ENCODE measurements around the gene NBPF1.
"Not testable (repeated sequence)": the region's sequence is repeated elsewhere in the genome, so short reads cannot be mapped to it uniquely, and the experiment has no call there.

NBPF1 gene

GRCh38 chr1:16520435-16521287 is 92.7 kb downstream of the NBPF1 start:
- H3K4me3 ChIP-seq; H3K36me3 ChIP-seq (replicated peaks); H3K4me1 ChIP-seq; in situ Hi-C loops (cut with MboI; ENCODE audit: low sequenced_read_pairs); H3K27me3 ChIP-seq (ENCODE audit: low read depth); DNase-seq (ENCODE audit: low spot score in 2 of 2); H3K9me3 ChIP-seq: not testable (repeated sequence)

GRCh38 chr1:16519255-16519951 is 94.0 kb downstream of the NBPF1 start:
- H3K27me3 ChIP-seq (ENCODE audit: low read depth); DNase-seq (ENCODE audit: low spot score in 2 of 2); H3K36me3 ChIP-seq (replicated peaks); H3K4me3 ChIP-seq; H3K4me1 ChIP-seq; H3K9me3 ChIP-seq; in situ Hi-C loops (cut with MboI; ENCODE audit: low sequenced_read_pairs): not testable (repeated sequence)

GRCh38 chr1:16518913-16519254 is 94.5 kb downstream of the NBPF1 start:
- in situ Hi-C loops (cut with MboI; ENCODE audit: low sequenced_read_pairs); H3K4me1 ChIP-seq; H3K9me3 ChIP-seq; H3K4me3 ChIP-seq; DNase-seq (ENCODE audit: low spot score in 2 of 2); H3K36me3 ChIP-seq (replicated peaks); H3K27me3 ChIP-seq (ENCODE audit: low read depth): not testable (repeated sequence)

- H3K4me1 ChIP-seq; H3K9me3 ChIP-seq; H3K36me3 ChIP-seq (replicated peaks); DNase-seq (ENCODE audit: low spot score in 2 of 2); in situ Hi-C loops (cut with MboI; ENCODE audit: low sequenced_read_pairs); H3K4me3 ChIP-seq; H3K27me3 ChIP-seq (ENCODE audit: low read depth): not testable (repeated sequence)
Measured at GRCh38 chr1:16516694-16517410, 96.5 kb downstream of the NBPF1 start.

GRCh38 chr1:16514107-16515055 is 99.0 kb downstream of the NBPF1 start, which contains the start of gene RNU1-1:
Gene RNU1-1 (minus strand): TSS chr1:16514285.
- H3K36me3 ChIP-seq (replicated peaks); in situ Hi-C loops (cut with MboI; ENCODE audit: low sequenced_read_pairs); H3K9me3 ChIP-seq; H3K4me1 ChIP-seq; H3K27me3 ChIP-seq (ENCODE audit: low read depth): not testable (repeated sequence)
- DNase-seq (ENCODE audit: low spot score in 2 of 2), result peak in 1 of 2 experiments; percentile 69
- peak within 1 kb of the TSS; percentile 32 for H3K4me3 ChIP-seq

- H3K36me3 ChIP-seq (replicated peaks); H3K4me3 ChIP-seq; in situ Hi-C loops (cut with MboI; ENCODE audit: low sequenced_read_pairs); H3K9me3 ChIP-seq; H3K27me3 ChIP-seq (ENCODE audit: low read depth); H3K4me1 ChIP-seq: not testable (repeated sequence)
- DNase-seq (ENCODE audit: low spot score in 2 of 2), result peak; percentile 87 to 88
Measured at GRCh38 chr1:16513412-16514106, 99.8 kb downstream of the NBPF1 start.

- in situ Hi-C loops (cut with MboI; ENCODE audit: low sequenced_read_pairs); H3K36me3 ChIP-seq (replicated peaks); H3K4me3 ChIP-seq; H3K9me3 ChIP-seq; H3K27me3 ChIP-seq (ENCODE audit: low read depth); H3K4me1 ChIP-seq: not testable (repeated sequence)
- peak in 1 of 2 experiments; percentile 65 for DNase-seq (ENCODE audit: low spot score in 2 of 2)
Measured at GRCh38 chr1:16512624-16513411, 100.5 kb downstream of the NBPF1 start.
